Type B pancreatic cell (in vitro differentiated cells): ENCODE measurements around the gene FBN1. TPM values are rescaled to one million over a fixed set of nuclear protein-coding genes. Genes with fewer than 3 reads are reported as not detected.

Experiments used
- DNase-seq: peaks from one replicate; pipeline ENCODE4 v3.0.0; 2021; ENCODE audit warnings: mixed read lengths; ENCODE audit not compliant: unreplicated experiment; ENCODE audit errors: extremely low spot score
- H3K27ac Mint-ChIP-seq: 2 replicates; pipeline ENCODE4 v1.8.0; 2021; ENCODE audit warnings: mild to moderate bottlenecking, mixed read lengths
- H3K27me3 Mint-ChIP-seq: 2 replicates; pipeline ENCODE4 v1.8.0; 2021; ENCODE audit warnings: mixed read lengths
- H3K36me3 Mint-ChIP-seq: 2 replicates; pipeline ENCODE4 v1.8.0; 2021; ENCODE audit warnings: mixed read lengths
- H3K4me1 Mint-ChIP-seq: one replicate; pipeline ENCODE4 v1.8.0; 2021; ENCODE audit warnings: mixed read lengths; ENCODE audit not compliant: unreplicated experiment
- H3K4me3 Mint-ChIP-seq: 2 replicates; pipeline ENCODE4 v1.8.0; 2021; ENCODE audit warnings: mild to moderate bottlenecking, mixed read lengths
- H3K9me3 Mint-ChIP-seq: 2 replicates; pipeline ENCODE4 v1.8.0; 2021; ENCODE audit warnings: mixed read lengths
- CTCF ChIP-seq: fragments of 200-600 bp; sonication (generic); conservative IDR thresholded peaks from 2 replicates; pipeline ENCODE4 v1.5.0; 2021; ENCODE audit warnings: antibody characterized with exemption, mild to moderate bottlenecking
- total RNA-seq: library from RNA; stranded (reverse); gene quantifications from 2 replicates; pipeline ENCODE4 v1.2.1, GENCODE V29; 2021; ENCODE audit warnings: low replicate concordance

The FBN1 gene
- total RNA-seq, 1 donor from 2014 or later: 58.4 TPM

- no peaks in the 10 kb centered on the region for H3K9me3 Mint-ChIP-seq
- H3K36me3 Mint-ChIP-seq: no peaks in the 10 kb centered on the region
- H3K4me3 Mint-ChIP-seq: no peak overlapping the region
- H3K27me3 Mint-ChIP-seq: no peaks in the 10 kb centered on the region
- peak; percentile 76 for TF ChIP-seq CTCF
- H3K27ac Mint-ChIP-seq: no peak overlapping the region
- DNase-seq: no peak
- H3K4me1 Mint-ChIP-seq: no peaks in the 10 kb centered on the region
Measured at GRCh38 chr15:48507416-48508065, 138.0 kb downstream of the FBN1 start.

GRCh38 chr15:48505067-48505466 lies 140.4 kb downstream of the FBN1 start:
- no peaks in the 10 kb centered on the region for H3K9me3 Mint-ChIP-seq
- no peaks in the 10 kb centered on the region for H3K4me1 Mint-ChIP-seq
- H3K27me3 Mint-ChIP-seq: no peaks in the 10 kb centered on the region
- H3K36me3 Mint-ChIP-seq: no peaks in the 10 kb centered on the region
- no peak overlapping the region for H3K27ac Mint-ChIP-seq
- no peak for DNase-seq
- no peak overlapping the region for H3K4me3 Mint-ChIP-seq
- no peak for TF ChIP-seq CTCF

DNA sequence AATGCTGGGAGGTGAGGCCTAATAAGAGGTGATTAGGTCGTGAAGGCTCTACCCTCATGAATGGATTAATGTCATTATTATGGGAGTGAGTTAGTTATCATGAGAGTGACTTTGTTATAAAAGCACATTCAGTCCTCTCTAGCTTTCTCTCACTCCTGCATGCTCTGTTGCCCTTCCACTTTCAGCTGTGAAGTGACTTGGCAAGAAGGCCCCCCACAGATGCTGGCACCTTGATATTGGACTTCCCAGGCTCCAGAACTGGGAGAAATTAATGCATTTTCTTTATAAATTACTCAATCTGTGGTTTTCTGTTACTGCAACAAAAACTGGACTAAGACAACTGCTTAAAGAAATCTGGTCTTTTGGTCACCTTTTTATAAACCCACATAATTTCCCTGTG lies 144.3 kb downstream of the FBN1 start:
- H3K36me3 Mint-ChIP-seq: no peaks in the 10 kb centered on the region

GRCh38 chr15:48500595-48500994 lies 144.9 kb downstream of the FBN1 start:
- no peaks in the 10 kb centered on the region for H3K9me3 Mint-ChIP-seq
- H3K27ac Mint-ChIP-seq: no peak overlapping the region
- no peak overlapping the region for H3K4me3 Mint-ChIP-seq
- H3K4me1 Mint-ChIP-seq: no peaks in the 10 kb centered on the region
- no peaks in the 10 kb centered on the region for H3K36me3 Mint-ChIP-seq
- H3K27me3 Mint-ChIP-seq: no peaks in the 10 kb centered on the region
- no peak for DNase-seq
- TF ChIP-seq CTCF: no peak

More for the DNA sequence above, 144.3 kb downstream of the FBN1 start:
- no peak for DNase-seq
- Mint-ChIP-seq H3K9me3 (no peaks in the 10 kb centered on the region), H3K4me1 (no peaks in the 10 kb centered on the region), H3K27me3 (no peaks in the 10 kb centered on the region), H3K27ac (no peak overlapping the region), H3K4me3 (no peak overlapping the region)
- TF ChIP-seq CTCF: no peak

DNA sequence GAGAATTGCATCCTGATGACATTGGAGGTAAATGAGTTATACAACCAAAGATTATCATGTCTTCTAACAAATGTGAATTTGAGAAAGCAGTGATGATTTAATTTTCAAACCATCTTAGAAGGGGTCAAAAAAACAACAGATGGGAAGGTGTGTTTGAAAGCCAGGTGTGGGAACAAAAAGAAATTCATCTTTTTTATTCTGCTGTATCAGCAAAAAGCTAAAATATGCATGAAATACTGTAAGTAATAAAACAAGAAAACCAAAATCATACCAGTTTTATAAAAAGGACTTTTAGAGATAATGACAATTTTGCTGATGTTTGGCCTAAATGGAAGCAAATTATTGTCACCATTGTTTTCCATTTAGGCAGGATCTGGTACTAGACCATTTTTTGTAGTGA lies 145.5 kb downstream of the FBN1 start:
- Mint-ChIP-seq H3K27me3 (no peaks in the 10 kb centered on the region), H3K4me3 (no peak overlapping the region), H3K36me3 (no peaks in the 10 kb centered on the region), H3K9me3 (no peaks in the 10 kb centered on the region), H3K27ac (no peak overlapping the region), H3K4me1 (no peaks in the 10 kb centered on the region)
- no peak for DNase-seq
- no peak for TF ChIP-seq CTCF

DNA sequence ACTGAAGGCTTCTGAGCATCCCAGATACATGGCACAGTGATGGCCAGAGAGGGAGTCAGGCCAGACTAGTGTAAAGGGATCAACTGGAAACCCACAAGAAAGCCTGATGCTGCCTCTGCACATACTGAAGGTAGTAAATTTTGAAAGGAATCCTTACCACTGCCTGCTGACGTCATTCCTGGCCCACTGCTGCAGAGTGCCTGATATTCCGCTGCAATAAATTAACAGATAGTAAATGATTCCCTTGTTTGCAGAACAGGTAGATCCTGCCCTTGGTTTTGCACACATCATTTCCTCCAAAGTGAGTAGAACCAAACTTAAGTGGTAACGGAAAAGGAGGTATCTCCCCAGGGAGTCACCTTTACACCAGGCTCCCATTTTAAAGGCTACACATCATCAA lies 146.7 kb downstream of the FBN1 start:
- Mint-ChIP-seq H3K4me3 (no peak overlapping the region), H3K27ac (no peak overlapping the region), H3K36me3 (no peaks in the 10 kb centered on the region), H3K27me3 (no peaks in the 10 kb centered on the region), H3K9me3 (no peaks in the 10 kb centered on the region), H3K4me1 (no peaks in the 10 kb centered on the region)
- no peak for DNase-seq
- TF ChIP-seq CTCF: no peak
